IPS-18c (cell line): Measurements from ENCODE around the gene KIFC3.

ENCODE experiments used
- H3K4me3 ChIP-seq: 2 replicates; pipeline ENCODE4 v1.7.0; 2013; ENCODE audit warnings: low read depth, mild to moderate bottlenecking, low read length, moderate library complexity; ENCODE audit not compliant: insufficient read depth
- H3K9me3 ChIP-seq: one replicate; pipeline ENCODE4 v1.6.1; 2013; ENCODE audit warnings: mild to moderate bottlenecking, low read length, moderate library complexity; ENCODE audit not compliant: control insufficient read depth, insufficient read depth

KIFC3 gene

DNA sequence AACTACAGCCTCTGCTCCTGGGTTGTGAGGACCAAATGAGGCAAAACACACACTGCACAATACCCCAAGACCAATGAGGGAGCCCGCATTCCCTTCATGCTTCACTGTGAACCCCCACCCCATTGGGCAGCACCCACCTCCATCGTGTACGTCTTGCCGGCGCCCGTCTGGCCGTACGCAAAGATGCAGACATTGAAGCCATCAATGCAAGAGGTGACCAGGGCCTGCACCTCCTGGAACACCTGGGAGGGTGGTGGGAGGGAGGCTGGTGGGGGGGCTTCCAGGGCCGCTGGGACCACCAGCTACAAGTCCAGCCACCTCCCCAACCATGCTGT, 38.3 kb downstream of the KIFC3 start:
- Histone ChIP-seq H3K9me3 (no peaks in the 10 kb centered on the region), H3K4me3 (no peak overlapping the region)

DNA sequence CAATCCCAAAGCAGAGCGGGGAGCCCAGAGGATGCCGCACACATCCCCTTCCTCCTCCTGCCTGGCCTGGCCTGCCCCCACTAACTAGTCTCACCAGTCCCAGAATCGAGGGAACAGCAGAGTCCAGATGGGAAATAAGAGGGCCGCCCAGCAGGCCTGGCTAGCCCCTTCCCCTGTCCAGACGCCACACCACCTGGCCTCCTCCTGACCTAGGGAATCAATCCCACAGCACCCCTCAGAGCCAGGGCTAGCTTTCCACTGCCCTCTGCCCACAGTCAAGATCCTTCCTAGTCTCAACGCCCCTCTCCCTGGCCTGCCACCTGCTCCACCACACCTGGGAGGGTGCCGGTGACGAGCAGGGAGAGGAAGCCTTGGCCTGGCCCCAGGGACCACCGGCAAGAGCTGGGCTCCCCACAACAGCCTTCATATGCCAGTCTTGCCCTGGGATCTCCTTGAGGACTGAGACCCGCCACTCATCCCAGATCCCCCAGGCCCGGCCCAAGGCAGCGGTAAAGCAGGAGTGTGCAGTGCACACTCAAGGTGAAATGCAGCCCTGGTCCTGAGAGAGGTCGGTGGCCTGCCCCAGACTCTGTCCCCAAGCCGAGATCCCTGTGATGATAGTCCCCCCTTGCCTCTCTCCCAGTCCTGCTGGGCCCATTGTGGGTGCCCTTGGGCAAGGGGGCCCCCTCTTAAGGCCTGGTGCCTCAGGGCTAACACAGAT, 38.8 kb downstream of the KIFC3 start:
- no peaks in the 10 kb centered on the region for H3K9me3 ChIP-seq
- no peak overlapping the region for H3K4me3 ChIP-seq

DNA sequence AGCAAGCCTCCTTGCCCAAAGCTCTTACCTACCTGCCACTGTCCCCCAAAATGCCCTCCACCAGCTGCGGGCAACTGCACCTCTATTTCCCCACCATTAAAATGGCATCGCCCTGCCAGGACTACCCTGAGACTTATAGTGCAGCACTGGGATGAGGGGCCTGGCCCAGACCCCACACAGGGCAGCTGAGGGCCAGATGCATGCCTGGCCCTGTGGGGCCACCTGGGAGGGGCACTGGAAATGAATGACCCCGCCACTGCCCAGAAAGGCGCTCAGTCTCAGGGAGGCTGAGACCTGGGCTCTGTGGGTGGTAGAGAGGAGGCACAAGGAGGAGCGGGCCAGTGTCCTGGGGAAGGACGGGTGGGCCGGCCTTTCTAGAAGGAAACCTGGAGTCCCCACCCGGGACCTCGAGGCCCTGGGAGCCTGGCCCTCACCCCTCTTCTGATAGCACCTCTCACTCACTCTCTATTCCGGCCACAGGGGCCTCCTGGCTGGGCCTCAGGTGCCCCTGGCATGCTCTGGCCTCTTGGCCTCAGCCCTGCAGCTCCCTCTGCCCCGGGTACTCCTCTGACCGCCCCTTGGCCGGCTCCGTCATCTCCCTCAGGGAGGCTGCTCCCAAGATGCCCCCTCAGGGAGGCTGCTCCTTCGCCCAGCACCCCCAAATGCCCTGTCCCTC, 39.8 kb downstream of the KIFC3 start:
- Histone ChIP-seq H3K9me3 (no peaks in the 10 kb centered on the region), H3K4me3 (no peak overlapping the region)

DNA sequence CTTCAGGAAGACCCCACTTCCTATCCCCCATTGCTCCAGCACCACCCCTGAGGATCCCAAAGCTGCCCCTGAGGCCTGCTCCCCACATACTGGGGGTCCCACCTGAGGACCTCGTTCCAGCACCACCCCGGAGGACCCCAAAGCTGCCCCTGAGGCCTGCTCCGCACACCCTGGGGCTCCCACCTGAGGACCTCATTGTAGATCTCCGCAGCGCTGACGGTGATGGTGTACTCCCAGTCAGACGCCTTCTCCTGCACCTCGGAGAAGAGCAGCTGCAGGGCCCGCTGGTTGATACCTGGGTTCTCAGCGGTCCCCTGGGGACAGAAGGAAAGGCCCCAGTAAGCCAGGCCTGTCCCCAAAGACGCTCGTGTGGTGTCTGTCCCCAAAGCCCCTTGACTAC, 40.3 kb downstream of the KIFC3 start:
- no peak overlapping the region for H3K4me3 ChIP-seq
- no peaks in the 10 kb centered on the region for H3K9me3 ChIP-seq

DNA sequence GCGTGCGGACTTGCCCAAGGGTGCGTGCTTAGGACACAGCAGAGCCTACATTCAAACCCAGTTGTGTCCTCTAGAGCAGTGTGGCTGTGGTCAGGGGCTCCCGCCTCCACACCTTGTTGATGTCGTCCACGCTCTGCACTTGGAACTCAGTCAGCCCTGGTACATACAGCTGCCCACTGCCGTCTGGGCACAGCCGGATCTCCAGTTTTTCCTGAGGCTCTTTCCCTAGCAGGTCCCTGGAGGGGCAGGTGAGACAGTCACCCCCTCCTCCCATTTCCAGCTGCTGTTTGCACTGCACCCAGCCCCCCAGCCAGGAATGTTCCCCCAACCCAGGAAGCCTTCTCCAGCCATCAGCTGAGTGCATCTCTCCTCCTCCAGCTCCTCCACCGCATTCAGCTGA, 41.0 kb downstream of the KIFC3 start:
- Histone ChIP-seq H3K4me3 (no peak overlapping the region), H3K9me3 (no peaks in the 10 kb centered on the region)

DNA sequence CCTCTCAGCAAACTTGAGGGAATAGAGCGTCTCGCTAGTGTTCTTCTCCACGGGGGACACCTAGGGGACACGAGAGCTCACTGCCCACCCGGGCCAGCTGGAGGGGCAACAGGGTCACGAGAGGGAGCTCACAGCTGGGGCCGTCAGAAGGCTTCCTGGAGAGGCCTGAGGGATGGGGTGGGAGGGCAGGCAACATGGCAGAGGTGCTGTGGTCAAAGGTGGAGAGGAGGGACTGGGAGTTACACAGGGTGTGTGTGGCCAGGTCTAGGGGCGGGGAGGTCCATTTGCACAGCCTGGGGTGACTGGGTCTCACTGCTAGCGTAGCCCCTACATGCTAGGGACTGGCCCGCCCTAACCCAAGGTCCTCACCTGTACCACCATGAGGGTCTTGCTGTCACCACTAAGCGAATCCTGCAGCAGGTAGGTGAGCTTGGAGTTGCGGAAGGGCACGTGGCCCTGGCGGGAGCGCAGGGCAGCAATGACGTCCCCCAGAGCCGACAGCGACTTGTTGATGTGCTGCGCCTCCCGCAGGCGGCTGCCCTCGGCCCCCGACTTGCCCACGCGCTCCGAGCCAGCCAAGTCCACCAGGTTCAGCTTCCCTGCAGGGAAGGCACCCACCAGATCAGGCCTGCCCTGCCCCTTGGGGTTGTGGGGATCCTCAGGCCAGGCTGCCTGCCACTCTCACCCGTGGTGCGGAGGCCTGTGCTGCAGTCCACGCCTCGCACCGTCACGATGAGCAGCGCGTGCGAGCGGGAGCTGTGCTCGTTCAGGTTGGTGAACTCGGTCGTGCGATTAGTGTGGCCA, 41.7 kb downstream of the KIFC3 start:
- Histone ChIP-seq H3K4me3 (no peak overlapping the region), H3K9me3 (no peaks in the 10 kb centered on the region)

DNA sequence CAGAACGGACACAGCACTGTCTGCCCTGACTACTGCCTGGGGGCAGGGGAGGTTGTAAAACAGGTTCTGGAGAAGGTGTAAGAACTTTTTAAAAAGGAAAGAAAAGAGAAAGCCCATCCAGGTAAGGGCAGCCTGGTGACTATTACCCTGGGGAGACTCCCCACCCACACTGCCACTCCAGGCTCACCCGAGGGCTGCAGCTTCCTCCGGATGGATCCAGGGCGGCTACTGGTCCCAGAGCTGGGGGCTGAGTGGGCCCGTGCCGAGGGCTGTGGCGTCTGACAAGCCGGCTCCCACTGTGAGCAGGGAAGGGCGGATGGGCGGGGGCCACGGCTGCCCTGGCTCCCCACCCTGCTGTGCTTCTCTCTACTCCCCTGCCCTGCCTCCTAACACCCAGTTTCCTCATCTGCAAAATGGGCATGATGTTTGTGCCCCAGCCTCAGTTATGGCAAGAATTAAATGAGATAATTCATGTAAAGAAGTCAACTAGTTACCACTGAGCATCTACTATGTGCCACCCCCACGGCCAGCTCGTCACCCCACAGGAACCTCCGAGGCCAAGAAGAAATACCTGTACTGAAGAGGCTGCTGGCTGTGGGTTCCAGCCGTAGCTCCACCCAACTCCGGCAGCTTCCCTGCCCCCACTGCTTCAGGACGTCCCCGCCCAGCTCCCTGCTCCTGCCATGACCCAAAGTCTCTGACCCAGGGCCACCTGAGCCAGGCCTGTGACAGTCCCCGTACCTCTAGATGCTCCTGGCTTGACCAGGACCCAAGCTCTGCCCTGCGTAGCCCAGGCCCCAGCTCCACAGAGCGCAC, 42.5 kb downstream of the KIFC3 start:
- Histone ChIP-seq H3K9me3 (no peaks in the 10 kb centered on the region), H3K4me3 (no peak overlapping the region)

DNA sequence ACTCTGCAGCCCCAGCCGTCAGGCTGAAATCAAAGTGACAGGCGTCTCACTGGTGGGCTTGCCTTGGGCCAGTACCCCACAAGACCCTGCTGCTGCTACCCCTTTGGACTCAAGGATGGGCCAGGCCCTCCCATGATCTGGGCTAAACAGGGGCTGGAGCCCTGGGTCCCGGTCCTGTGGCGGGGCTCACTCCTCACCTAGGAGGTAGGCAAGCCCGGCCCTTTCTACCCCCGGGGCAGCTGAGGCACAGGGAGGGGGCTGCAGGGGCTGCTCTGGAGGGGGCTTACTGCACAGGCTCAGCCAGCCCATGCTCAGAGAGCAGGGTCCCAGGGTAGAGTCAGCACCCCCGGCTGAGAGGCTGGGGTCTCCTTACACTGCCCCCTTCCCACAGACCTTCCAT, 43.2 kb downstream of the KIFC3 start:
- H3K9me3 ChIP-seq = no peaks in the 10 kb centered on the region
- H3K4me3 ChIP-seq = no peak overlapping the region

DNA sequence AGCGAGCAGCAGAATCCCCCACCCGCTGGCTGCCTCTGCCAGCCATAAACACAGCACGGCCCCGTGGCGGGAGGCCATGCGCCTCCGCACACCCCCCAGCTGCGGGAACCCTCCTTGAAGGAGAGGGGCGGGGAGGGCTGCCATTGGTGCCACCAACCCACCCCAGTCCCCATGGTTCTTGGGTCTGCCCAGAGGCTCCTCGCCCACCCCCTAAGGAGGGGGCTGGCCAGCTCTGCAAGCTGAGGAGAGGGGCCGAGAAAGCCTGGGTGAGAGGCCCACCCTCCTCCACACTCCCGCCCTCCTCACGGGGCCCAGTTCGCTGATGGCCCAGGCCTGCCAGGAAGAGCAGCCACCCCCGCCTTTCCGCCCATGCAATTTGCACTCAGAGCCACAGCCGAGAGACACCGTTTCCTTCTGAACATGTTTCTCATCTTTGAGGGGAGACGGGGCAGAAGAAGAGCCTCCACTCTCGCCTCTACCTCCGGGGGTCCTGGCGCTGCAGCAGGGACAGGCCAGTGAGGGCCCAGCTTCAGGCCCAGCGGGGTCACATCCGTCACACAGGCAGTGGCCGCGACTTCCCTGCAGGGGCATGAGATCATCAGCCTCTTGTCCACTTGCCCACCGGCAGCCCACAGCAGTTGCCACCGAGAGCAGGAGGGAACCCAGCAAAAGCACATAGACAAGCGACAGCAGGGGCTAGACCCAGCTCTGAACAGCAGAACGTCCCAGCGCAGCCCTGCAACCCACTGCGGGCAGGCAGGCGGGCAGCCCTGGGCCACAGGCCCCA, 43.8 kb downstream of the KIFC3 start:
- no peaks in the 10 kb centered on the region for H3K9me3 ChIP-seq

DNA sequence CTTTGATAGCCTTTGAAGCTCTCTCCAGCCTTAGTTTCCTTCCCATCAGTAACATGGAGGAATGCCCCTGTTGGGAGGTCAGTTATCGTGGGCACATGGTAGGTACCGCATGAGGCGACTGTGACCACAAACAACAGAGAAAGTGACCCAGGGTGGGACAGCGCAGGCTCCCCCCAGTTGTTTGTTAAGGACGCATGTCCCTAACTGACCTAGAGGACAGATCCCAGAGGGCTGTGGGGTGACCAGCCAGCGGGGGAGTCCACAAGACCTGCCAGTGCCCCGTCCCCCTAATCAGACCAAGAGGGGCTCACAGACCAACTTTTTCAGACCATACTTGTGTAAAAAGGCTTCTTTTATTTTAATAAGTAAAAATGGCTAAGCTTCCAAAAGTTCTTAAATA, 44.4 kb downstream of the KIFC3 start:
- Histone ChIP-seq H3K9me3 (no peaks in the 10 kb centered on the region), H3K4me3 (no peak overlapping the region)

More for the DNA sequence above, 43.8 kb downstream of the KIFC3 start:
- H3K4me3 ChIP-seq = no peak overlapping the region

DNA sequence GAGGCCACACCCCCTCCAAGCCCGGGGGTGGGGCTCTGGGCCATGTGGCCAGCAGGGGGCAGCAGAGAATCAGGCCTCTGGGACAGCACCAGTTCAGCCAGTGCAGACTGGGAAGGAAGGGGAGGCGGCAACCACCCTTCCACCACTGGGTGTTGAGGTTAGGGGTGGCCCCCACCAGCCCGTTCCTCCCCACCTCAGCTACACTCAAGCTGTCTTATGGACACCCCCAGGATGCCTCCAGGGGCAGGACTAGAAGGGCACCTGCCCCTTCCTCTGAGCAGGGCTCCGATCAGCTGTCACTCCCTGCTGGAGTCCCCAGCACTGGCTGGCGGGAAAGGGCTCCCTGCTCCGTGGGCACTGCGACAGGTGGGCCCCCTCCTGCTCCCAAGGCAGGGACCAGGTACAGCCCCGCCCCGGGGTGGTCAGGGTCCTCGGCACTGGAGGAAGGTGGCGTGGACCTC, 44.9 kb downstream of the KIFC3 start:
- no peaks in the 10 kb centered on the region for H3K9me3 ChIP-seq
- no peak overlapping the region for H3K4me3 ChIP-seq

DNA sequence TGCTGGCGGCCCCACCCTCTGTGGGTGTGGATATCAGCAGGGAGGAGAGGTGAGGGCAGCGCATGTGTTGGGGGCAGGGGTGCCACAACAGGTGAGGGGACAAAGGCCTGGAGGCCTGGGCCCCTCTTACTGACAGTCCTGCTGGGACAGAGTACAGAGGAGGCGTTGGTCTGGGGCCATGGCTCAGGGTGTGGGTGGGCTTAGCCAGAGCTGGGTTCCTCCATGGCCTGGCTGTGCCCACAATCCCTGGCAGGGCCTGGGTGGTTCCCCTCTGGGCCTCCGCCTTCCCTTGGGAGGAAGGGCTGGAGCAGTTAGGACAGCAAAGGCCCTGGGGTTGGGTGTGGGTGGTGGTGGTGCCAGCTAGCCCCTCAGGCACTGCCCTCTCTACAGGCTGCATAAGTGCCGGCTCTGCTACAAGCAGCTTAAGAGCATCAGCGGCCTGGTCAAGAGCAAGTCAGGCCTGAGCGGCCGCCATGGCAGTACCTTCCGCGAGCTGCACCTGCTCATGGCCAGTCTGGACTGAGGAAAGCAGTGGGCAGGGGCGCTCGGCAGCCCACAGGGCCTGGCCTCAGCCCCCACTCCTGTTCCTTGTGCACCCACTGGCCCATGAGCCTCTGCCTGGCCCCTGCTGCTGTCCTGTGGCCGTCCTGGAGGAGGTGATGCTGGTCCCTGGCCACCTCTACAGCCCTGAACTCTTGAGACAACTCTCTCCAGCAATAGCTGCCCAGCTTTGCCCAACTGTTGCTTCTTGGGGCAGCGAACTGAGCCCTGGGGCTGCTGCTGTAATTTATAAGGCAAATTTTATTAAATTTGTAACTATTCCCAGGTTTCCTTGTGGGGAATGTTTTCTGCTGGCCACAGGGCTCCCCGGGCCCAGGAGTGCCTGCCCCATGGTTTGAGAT, 45.6 kb downstream of the KIFC3 start:
- H3K9me3 ChIP-seq = no peaks in the 10 kb centered on the region
- no peak overlapping the region for H3K4me3 ChIP-seq

DNA sequence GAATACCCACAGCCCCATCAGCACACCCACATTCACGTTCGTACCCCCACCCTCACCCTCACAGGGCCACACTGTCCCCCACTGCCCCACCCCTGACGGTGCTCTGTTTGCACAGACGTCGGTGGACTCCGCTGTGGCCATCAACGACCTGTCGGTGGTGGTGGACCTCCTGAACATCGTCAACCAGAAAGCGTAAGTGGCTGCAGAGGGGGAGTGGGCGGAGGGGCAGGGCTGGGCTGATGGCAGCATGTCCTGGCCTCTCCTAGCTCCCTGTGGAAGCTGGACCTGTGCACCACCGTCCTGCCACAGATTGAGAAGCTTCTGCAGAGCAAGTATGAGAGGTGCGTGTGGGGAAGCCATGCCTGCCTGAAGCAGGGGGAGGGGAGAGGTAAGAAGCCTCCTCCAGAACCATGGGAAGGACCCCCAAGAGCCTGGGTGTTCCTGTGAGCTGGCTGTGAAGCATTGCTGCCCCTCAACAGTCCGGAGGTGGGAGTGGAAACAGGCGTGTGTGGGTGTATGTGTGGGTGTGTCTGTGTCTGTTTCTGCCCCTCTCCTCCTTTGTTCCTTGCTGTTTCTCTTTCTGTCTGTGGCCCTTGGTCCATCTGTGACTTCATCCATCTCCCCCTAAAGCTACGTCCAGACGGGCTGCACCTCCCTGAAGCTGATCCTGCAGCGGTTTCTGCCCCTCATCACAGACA, 46.4 kb downstream of the KIFC3 start:
- no peaks in the 10 kb centered on the region for H3K9me3 ChIP-seq

DNA sequence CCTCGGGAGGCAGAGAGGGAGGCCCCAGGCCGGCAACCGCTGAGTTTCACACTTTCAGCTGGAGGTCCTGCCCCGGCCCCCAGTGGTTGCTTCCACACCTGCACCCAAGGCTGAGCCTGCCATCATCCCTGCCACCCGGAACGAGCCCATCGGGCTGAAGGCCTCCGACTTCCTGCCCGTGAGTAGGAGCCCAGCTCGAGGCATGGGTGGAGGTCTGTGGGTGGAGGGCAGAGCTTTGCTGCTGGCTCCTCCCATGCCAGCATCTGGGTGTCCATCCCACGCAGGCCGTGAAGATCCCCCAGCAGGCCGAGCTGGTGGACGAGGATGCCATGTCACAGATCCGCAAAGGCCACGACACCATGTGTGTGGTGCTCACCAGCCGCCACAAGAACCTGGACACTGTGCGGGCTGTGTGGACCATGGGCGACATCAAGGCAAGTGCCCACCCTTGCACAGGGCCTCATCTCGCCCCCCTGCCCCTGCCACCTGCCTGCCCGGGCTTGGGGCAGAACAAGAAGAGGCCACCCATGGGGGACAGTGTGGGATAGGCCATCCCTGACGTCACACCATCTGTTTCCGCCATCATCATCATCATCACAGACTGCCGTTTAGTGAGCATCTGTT, 47.1 kb downstream of the KIFC3 start:
- no peaks in the 10 kb centered on the region for H3K9me3 ChIP-seq
- H3K4me3 ChIP-seq = no peak overlapping the region

More for the DNA sequence above, 46.4 kb downstream of the KIFC3 start:
- H3K4me3 ChIP-seq = no peak overlapping the region
